ENCODE data around the gene CDH4. TPM values are rescaled to one million over a fixed set of nuclear protein-coding genes. Genes with fewer than 3 reads are reported as not detected.

The CDH4 gene
- total RNA-seq, 1 experiment from 2014 or later, result 5.3 TPM

- H3K4me1 Mint-ChIP-seq, result peaks cover 24% of the 10 kb centered on the region
- no peak overlapping the region for H3K27ac Mint-ChIP-seq
- no peak overlapping the region for H3K4me3 Mint-ChIP-seq
- CTCF ChIA-PET, result no interaction called here
- peaks cover 27% of the 10 kb centered on the region for H3K9me3 Mint-ChIP-seq
- TF ChIP-seq ZMAT4 (CRISPR knock-in tag; IDR thresholded peaks at IDR 0.05) (no peak), E2F5 (CRISPR knock-in tag; IDR thresholded peaks at IDR 0.05) (no peak), GRHL2 (CRISPR knock-in tag; IDR thresholded peaks at IDR 0.05; ENCODE audit: insufficient replicate concordance, severe bottlenecking) (no peak), CREM (CRISPR knock-in tag; IDR thresholded peaks at IDR 0.05) (no peak), CBFB (CRISPR knock-in tag; IDR thresholded peaks at IDR 0.05; ENCODE audit: low read depth) (no peak), NFATC4 (CRISPR knock-in tag; IDR thresholded peaks at IDR 0.05) (no peak), ETV6 (CRISPR knock-in tag; IDR thresholded peaks at IDR 0.05) (no peak), OVOL2 (CRISPR knock-in tag; IDR thresholded peaks at IDR 0.05; ENCODE audit: borderline replicate concordance) (no peak), ZNF396 (CRISPR knock-in tag; IDR thresholded peaks at IDR 0.05; ENCODE audit: borderline replicate concordance) (no peak)
- TF ChIP-seq, protein P1, sequence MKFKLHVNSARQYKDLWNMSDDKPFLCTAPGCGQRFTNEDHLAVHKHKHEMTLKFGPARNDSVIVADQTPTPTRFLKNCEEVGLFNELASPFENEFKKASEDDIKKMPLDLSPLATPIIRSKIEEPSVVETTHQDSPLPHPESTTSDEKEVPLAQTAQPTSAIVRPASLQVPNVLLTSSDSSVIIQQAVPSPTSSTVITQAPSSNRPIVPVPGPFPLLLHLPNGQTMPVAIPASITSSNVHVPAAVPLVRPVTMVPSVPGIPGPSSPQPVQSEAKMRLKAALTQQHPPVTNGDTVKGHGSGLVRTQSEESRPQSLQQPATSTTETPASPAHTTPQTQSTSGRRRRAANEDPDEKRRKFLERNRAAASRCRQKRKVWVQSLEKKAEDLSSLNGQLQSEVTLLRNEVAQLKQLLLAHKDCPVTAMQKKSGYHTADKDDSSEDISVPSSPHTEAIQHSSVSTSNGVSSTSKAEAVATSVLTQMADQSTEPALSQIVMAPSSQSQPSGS (CRISPR knock-in tag; IDR thresholded peaks at IDR 0.05; ENCODE audit: borderline replicate concordance, low read depth), result no peak
- TF ChIP-seq, protein P2, sequence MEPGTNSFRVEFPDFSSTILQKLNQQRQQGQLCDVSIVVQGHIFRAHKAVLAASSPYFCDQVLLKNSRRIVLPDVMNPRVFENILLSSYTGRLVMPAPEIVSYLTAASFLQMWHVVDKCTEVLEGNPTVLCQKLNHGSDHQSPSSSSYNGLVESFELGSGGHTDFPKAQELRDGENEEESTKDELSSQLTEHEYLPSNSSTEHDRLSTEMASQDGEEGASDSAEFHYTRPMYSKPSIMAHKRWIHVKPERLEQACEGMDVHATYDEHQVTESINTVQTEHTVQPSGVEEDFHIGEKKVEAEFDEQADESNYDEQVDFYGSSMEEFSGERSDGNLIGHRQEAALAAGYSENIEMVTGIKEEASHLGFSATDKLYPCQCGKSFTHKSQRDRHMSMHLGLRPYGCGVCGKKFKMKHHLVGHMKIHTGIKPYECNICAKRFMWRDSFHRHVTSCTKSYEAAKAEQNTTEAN (CRISPR knock-in tag; IDR thresholded peaks at IDR 0.05), result no peak
- TF ChIP-seq, protein P3, sequence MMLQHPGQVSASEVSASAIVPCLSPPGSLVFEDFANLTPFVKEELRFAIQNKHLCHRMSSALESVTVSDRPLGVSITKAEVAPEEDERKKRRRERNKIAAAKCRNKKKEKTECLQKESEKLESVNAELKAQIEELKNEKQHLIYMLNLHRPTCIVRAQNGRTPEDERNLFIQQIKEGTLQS (CRISPR knock-in tag; conservative IDR thresholded peaks at IDR 0.05), result no peak
- POLR2A ChIA-PET, result no interaction called here
- DNase-seq (ENCODE audit: low spot score), result no peak
- H3K36me3 Mint-ChIP-seq, result peaks cover 10% of the 10 kb centered on the region; the same call in 1 of the 2 replicates
- ATAC-seq, result no peak; the same call in 1 of the 2 replicates
- peaks cover 75% of the 10 kb centered on the region for H3K27me3 Mint-ChIP-seq (ENCODE audit: low read depth)
Measured at GRCh38 chr20:61345656-61346055, 93.6 kb downstream of the CDH4 start.

GRCh38 chr20:61346996-61347395, 94.9 kb downstream of the CDH4 start:
- ATAC-seq (no peak), DNase-seq (ENCODE audit: low spot score) (no peak)
- CTCF ChIA-PET, result no interaction called here
- Mint-ChIP-seq H3K36me3 (peaks cover 6% of the 10 kb centered on the region; the same call in 1 of the 2 replicates), H3K27ac (no peak overlapping the region), H3K27me3 (ENCODE audit: low read depth) (peaks cover 64% of the 10 kb centered on the region), H3K4me3 (no peak overlapping the region), H3K9me3 (peaks cover 18% of the 10 kb centered on the region), H3K4me1 (peaks cover 33% of the 10 kb centered on the region)
- POLR2A ChIA-PET, result no interaction called here
- TF ChIP-seq SMAD4 (CRISPR knock-in tag; IDR thresholded peaks at IDR 0.05) (no peak), CREM (CRISPR knock-in tag; IDR thresholded peaks at IDR 0.05) (no peak), AFF4 (CRISPR knock-in tag; IDR thresholded peaks at IDR 0.05; ENCODE audit: borderline replicate concordance) (no peak), ESRRA (CRISPR knock-in tag; IDR thresholded peaks at IDR 0.05; ENCODE audit: borderline replicate concordance) (no peak), ZNF423 (CRISPR knock-in tag; IDR thresholded peaks at IDR 0.05) (no peak), GRHL2 (CRISPR knock-in tag; IDR thresholded peaks at IDR 0.05; ENCODE audit: insufficient replicate concordance, severe bottlenecking) (no peak), NR1H2 (CRISPR knock-in tag; IDR thresholded peaks at IDR 0.05) (no peak), TP53 (CRISPR knock-in tag; IDR thresholded peaks at IDR 0.05) (no peak)
- TF ChIP-seq, protein P4, sequence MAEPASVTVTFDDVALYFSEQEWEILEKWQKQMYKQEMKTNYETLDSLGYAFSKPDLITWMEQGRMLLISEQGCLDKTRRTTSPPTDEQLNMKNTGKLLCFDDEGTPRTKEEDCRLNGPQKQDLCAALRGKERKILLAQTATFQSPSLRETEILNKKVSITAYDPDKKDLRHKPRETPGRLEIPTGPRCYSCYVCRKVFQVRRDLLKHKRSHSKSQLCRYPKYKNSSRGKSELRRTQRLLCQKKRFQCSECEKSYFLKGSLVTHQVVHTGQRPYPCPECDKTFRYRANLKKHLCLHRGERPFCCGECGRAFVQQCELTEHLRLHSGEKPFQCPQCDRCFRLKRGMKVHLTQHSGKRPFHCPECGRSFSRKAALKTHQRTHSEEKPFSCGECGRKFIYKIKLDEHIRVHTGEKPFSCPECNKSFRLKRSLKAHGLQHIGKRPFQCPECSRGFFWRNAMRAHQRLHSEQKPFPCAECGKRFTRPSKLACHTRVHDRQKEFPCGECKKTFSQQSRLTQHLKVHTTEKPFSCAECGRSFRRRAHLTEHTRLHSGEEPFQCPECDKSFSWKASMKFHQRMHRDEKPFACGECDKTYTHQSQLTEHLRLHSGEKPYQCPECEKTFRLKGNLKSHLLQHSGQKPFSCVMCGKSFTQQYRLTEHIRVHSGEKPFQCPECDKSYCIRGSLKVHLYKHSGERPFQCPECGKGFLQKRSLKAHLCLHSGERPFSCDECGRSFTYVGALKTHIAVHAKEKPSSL (CRISPR knock-in tag; conservative IDR thresholded peaks at IDR 0.05), result no peak
- TF ChIP-seq, protein P1 (CRISPR knock-in tag; IDR thresholded peaks at IDR 0.05; ENCODE audit: borderline replicate concordance, low read depth), result no peak
